Epithelial cell of esophagus (primary cell): ENCODE data around the gene ITGA5.
A peak's percentile ranks its signal among the peaks of the same experiment; 100 is the strongest.

ENCODE experiments used
- DNase-seq: peaks from one replicate; pipeline ENCODE4 v3.0.0; 2010; ENCODE audit warnings: low read depth
- H3K4me3 ChIP-seq: 2 replicates; pipeline ENCODE4 v1.5.1; 2011; ENCODE audit warnings: mild to moderate bottlenecking, low read length, control low read depth
- TF ChIP-seq, protein P1 (sequence below): IDR thresholded peaks from 2 replicates; pipeline ENCODE4 v1.5.1; 2011; ENCODE audit warnings: low read depth, mild to moderate bottlenecking, low read length, control low read depth, inconsistent platforms; ENCODE audit not compliant: insufficient read depth; ENCODE audit errors: missing control alignments

The ITGA5 gene

DNA sequence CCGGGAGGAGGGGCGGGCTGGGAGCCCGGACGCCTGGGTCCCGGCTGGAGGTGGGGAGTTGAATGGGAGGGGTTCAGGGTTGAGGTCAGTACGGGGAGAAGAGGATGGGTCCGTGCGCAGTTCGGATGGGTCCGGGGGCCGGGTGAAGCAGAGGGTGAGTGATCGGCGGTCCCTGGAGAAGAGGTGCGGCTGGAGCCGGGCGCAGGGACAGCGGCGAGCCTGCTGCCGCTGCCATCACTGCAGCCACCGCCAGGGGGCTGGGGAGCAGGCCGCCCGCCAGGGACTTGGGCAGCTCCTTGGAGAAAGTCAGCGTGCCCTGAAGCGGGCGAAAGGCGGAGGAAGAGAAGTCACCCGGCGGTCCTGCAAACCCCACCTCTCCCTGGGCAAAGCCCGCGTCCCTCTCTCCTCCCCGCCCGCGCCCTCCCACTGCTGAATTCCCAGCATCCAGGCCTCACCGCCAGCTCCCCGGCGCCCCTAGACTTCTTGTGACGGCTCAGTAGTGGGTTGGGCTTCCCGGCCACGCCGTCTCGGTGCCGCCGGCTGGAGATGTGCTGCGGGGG lies 48.8 kb downstream of the ITGA5 start:
- no peak overlapping the region for H3K4me3 ChIP-seq
- peak; percentile 78 for DNase-seq

DNA sequence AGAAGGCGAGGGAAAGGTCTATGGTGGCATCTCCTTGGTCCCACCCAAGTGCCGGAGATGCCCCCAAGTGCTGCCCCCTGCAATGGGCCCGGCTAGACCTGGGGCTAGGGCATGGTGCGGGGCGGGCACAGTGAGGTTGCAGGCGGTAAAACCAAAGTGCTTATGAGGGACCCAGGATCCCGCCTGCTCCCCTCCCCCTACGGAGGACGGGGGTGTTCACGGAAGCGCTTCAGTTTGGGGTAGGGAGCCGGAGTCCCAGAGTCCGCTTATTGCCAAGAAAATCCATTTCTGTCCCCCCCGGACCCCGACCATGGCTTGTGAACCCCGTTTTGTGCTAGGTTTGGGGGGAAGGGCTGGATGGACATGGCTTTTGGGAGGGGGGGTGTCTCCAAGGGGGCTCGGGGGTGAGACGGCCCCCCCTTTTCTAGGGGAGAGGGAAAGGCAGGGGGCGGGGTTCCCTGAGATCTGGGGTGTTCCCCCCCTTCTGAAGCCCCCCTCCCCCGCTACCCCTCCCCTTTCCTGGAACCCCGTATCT lies 49.4 kb downstream of the ITGA5 start:
- no peak for DNase-seq
- TF ChIP-seq, protein P1, sequence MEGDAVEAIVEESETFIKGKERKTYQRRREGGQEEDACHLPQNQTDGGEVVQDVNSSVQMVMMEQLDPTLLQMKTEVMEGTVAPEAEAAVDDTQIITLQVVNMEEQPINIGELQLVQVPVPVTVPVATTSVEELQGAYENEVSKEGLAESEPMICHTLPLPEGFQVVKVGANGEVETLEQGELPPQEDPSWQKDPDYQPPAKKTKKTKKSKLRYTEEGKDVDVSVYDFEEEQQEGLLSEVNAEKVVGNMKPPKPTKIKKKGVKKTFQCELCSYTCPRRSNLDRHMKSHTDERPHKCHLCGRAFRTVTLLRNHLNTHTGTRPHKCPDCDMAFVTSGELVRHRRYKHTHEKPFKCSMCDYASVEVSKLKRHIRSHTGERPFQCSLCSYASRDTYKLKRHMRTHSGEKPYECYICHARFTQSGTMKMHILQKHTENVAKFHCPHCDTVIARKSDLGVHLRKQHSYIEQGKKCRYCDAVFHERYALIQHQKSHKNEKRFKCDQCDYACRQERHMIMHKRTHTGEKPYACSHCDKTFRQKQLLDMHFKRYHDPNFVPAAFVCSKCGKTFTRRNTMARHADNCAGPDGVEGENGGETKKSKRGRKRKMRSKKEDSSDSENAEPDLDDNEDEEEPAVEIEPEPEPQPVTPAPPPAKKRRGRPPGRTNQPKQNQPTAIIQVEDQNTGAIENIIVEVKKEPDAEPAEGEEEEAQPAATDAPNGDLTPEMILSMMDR, result no peak
- no peak overlapping the region for H3K4me3 ChIP-seq

More for the DNA sequence above, 48.8 kb downstream of the ITGA5 start:
- TF ChIP-seq, protein P1, result peak; percentile 64

DNA sequence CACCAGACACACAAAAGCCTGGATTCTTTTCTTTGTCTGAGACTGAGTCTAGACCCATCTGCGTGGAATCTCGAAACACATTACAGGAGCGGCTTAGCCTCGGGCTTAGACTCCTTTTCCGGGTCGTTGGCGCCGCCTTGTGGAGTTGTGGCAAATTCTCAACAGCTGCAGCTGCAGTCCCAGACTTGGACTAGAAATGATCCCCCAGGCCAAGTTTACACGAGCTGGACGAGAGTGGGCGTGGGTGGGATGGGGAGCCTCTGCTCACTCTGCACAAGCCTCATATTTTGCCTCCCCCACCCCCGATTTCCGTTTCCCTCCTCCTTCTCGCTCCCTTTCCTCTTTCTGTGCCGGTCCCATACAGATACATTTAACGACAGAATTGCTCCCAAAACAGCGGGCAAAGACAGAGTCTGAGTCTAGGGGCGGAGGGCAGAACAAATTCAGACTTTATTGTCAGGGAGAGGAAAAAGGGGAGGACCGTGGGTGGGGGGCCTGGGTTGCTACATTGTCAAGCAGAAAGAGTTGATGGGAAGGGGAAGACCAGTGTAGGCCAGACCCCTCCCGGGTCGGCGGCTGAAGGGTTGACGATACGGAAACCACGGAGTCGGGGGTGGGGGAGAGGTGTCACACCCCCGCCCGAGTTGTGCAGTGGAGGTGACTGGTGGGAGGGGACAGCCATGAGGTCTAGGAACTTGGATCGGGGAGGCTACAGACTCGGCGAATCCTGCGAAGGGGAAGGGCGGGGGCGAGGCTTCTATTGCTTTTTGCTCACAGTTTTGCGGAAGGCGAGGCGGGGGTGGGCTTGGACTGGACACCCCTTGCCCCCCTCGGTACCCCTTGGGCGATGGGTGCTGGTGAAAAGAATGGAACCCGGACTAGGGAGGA lies 50.1 kb downstream of the ITGA5 start:
- TF ChIP-seq, protein P1, result peak; percentile 87

DNA sequence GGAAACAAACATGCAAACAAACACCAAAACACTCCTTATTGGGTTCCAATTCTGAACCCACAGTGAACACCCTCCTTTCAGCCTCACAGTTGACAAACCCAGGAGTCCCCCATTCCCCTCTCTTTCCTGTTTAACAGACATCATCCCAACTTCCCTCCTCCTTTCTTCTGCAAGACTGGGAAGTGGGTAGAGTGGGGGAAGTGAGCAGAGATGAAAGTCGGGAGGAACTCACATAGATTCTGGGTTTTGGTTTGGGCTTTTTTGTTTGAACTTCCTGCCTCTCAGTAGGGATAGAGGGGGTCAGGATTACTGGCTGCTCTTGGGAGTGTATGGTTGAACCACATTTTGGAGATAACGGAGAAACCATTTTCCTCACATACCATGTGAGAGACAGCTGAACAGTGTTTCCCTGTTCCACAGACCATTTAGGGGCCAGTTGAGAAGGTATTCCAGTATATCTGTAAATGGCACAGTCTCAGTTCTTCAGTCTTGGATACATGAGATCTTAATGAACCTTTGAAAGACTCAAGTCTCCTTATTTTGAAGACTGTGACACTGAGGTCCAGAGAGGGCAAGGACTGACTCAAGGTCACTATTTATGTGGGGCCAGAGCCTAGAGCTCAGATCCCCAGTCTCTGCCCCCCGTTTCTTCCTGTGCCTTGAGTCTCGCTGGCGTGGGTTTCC lies 50.9 kb downstream of the ITGA5 start:
- DNase-seq, result no peak
- no peak overlapping the region for H3K4me3 ChIP-seq
- TF ChIP-seq, protein P1, result no peak

More for the DNA sequence above, 50.1 kb downstream of the ITGA5 start:
- DNase-seq, result peak; percentile 88
- no peak overlapping the region for H3K4me3 ChIP-seq

DNA sequence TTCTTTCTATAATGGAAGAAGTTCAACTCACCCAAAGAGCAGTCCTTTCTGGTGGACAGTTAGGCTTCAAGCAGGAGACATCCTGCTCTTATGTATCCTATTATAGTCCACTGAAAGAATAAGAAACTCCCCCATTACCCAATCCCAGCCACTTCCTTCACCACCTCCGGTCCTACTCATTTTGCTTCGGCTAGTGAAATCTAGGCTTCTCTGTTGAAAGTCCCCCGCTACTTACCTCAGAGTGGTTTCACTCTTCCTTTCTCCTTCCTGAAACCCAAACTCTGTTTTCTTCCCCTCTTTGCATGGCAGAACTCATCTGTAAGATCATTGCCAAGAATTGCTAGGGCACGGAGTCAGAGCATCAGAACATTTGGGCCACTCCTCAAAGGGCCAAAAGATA lies 54.7 kb downstream of the ITGA5 start, which contains the start of gene GPR84:
TSS of gene GPR84 (minus strand) at position 74 of the 400 bp plus-strand sequence. CDS start 635 bp downstream, outside the sequence.
- TF ChIP-seq, protein P1, result no peak
- no peak for DNase-seq
- no peak within 1 kb of the TSS for H3K4me3 ChIP-seq

DNA sequence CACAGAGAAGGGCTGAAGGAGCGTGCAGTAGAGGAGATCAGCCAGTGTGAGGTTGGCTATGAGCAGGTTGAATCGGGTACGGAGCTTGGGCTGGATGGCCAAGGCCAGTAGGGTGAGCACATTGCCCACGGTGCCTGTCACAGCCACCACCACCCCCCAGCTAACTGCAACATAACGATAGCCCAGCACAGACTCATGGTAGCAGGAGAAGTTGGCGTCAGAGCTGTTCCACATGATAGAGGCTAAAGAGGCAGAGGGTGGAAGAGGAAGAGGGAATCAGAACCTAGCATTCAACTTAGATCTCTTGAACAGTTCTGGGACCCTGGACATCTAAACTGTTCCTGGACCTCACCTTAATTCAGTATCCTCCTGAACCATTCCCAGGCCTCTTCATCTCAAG lies 55.4 kb downstream of the ITGA5 start:
- no peak for DNase-seq
- no peak overlapping the region for H3K4me3 ChIP-seq
- TF ChIP-seq, protein P1, result no peak
